ENCODE measurements around the gene TCF19.

GRCh38 chr6:31128093-31128676 lies 30.2 kb upstream of the TCF19 start:
- TF ChIP-seq REST (IDR thresholded peaks at IDR 0.05; ENCODE audit: insufficient read depth in 1 of 2, low read depth in 2 of 2, low read length in 2 of 2): no peak
- TF ChIP-seq POLR2AphosphoS5 (IDR thresholded peaks at IDR 0.05; ENCODE audit: low read depth, low read length): no peak
